HG03558 (cell line): Measurements from ENCODE around the gene PPP2R3B.

Experiments
- ATAC-seq: cut with Tn5 transposase; IDR thresholded peaks from one replicate; pipeline ENCODE4 v1.9.1; 2021; ENCODE audit warnings: moderate number of reproducible peaks; ENCODE audit not compliant: unreplicated experiment; ENCODE audit errors: extremely low read depth

The PPP2R3B gene

GRCh38 chrX:372856-373640, 13.7 kb downstream of the PPP2R3B start:
- no peak for ATAC-seq

GRCh38 chrX:371907-372306, 14.8 kb downstream of the PPP2R3B start:
- ATAC-seq: no peak

- no peak for ATAC-seq
These were observed 15.6 kb downstream of the PPP2R3B start for GRCh38 chrX:370963-371745.

GRCh38 chrX:370244-370962, 16.3 kb downstream of the PPP2R3B start:
- ATAC-seq: no peak

GRCh38 chrX:369563-370101, 17.1 kb downstream of the PPP2R3B start:
- no peak for ATAC-seq

GRCh38 chrX:368811-369562, 17.7 kb downstream of the PPP2R3B start:
- no peak for ATAC-seq

- no peak for ATAC-seq
These were observed 18.8 kb downstream of the PPP2R3B start for GRCh38 chrX:367866-368265.

GRCh38 chrX:367349-367748, 19.4 kb downstream of the PPP2R3B start:
- ATAC-seq: no peak

- ATAC-seq: no peak
These were observed 22.9 kb downstream of the PPP2R3B start for GRCh38 chrX:363621-364375.

- no peak for ATAC-seq
These were observed 23.6 kb downstream of the PPP2R3B start for GRCh38 chrX:362937-363620.

GRCh38 chrX:362351-362750, 24.4 kb downstream of the PPP2R3B start:
- ATAC-seq: no peak

GRCh38 chrX:361231-362145, 25.2 kb downstream of the PPP2R3B start:
- no peak for ATAC-seq

- no peak for ATAC-seq
These were observed 26.1 kb downstream of the PPP2R3B start for GRCh38 chrX:360496-361150.

- ATAC-seq: no peak
These were observed 28.0 kb downstream of the PPP2R3B start for GRCh38 chrX:358651-359143.

GRCh38 chrX:357693-358471, 28.8 kb downstream of the PPP2R3B start:
- no peak for ATAC-seq

- ATAC-seq: no peak
These were observed 29.5 kb downstream of the PPP2R3B start for GRCh38 chrX:357035-357692.
